Measurements from ENCODE around the gene CRYL1.
A peak's percentile ranks its signal among the peaks of the same experiment; 100 is the strongest.

Gene CRYL1

DNA sequence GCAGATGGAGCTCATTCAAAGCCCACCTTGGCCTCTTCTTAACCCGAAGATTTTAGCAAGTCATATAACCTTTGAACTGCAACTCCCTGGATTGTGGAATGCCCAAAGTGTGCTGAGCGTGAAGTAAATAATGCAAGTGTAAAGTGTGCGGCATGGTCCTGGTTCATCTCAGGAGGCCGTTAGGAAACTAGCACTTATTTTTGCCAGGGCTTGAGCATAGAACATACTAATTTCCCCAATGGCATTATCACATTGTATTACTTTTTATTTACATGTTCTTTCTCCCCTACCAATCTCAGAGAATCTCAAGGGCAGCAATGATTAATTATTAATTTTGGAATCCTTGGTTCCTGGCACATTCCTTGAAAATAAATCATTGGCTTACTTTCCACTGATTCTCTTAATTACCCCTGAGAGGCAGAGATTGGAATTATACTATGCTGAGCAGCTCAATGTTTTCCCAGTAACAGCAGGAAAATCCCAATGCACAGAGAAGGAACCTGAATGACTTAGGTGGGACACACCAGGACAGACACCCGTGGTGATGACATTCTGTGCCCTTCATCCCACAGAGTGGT is 164.7 kb downstream of the CRYL1 start:
- DNase-seq, result no peak

DNA sequence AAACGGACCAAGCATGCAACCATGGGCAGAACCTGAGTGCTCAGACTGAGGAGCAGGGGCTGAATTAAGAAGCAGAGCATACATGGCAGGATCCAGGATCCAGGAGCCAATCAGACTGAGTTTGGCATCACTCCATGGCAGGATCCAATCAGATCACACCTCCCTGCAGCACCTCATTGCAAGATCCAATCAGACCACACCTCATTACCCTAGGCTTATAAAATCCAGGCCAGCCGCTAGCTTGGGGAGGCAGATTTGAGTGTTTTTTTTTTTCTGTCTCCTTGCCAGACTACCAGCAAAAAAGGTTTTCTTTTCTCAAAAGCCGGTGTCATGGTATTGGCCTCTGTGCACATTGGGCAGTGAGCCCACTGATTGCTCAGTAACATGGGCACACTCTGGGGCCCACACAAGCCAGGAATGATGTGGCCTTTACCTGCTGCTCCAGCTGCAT is 165.6 kb downstream of the CRYL1 start:
- no peak for DNase-seq

DNA sequence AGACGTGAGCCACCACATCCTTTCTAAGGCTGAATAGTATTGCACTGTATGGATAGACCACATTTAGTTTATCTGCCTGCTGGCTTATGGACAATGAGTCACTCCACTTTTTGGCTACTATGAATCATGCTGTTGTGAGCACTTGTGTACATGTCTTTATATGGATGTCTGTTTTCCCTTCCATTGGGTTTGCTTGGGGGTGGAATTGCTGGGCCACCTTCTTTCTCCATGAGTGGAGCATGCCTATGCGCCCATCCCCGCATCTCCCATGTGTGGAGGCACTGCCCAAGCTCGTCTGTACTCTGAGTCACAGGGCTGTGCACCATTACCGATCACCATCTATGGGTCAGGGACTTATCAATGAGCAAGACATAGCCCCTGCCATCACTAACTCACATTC is 166.3 kb downstream of the CRYL1 start:
- peak; percentile 70 for DNase-seq

DNA sequence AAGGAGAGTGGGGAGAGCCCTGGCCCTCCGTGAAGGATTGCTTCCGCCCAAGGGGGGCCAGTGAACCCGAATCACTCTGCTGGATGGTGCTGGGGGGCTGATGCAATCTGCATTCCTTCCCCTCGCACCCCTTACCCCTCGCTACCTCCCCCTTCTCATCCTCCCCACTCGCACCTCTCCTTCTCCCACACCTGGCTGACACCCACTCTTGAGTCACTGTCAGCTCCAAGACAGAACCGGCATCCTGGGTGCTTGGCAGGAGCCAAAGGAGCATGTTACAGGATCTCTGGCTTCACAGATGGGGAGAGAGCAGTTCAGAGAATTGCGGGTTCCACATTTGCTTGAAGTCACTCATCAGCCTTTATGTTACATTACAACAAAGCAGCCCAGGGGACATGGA is 167.6 kb downstream of the CRYL1 start:
- no peak for DNase-seq

DNA sequence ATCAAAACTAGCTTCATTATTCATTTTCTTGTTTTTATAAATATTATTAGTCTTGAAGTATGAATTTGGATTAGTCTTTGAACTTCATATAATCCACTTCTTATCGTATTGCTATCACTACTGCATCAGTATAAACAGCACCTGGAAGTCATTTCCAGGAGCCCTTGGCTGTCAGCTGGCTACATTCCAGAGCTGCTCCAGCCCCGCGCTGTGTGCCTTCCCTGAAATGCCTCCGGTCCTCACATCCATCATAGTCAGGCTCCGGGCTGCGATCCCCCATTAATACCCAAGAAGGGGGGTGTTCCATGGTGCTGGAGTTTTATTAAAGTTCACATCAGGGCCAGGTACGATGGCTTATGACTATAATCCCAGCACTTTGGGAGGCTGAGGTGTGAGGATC is 169.2 kb downstream of the CRYL1 start:
- DNase-seq, result no peak

DNA sequence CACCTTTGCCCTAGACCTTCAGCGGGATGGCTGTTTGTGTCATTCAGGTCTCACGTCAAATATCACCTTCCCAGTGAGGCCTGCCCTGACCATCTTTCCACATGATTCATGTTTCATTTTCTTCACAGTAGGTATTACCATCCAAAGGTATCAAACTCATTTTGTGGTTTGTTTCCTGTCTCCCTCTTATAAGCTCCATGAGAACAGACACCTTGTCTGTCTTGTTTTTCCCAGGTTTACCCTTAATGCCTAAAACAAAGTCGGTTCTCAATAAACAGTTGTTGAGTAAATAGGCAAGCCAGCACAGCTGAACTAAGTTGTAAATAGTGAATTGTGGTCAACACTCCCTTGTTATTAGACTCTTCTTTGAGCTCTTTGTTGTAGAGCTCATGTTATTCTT is 170.9 kb downstream of the CRYL1 start:
- no peak for DNase-seq

DNA sequence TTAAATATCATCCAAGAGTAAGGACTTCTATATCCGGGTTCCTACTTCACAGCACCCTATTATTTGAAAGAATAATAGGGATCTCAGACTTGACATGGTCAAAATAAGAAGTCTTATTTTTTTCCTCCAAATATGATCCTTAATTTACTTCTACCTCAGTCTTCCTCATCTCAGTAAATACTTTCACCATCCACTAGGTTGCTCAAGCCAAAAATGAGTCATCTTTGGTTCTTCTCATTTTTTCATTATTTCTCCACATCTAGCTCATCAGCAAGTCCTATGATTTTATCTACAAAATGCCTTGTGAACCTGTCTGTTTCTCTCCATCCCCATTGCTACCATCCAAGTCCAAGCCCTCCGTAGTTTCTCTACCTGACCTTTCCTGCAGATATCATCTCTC is 171.7 kb downstream of the CRYL1 start:
- DNase-seq, result peak; percentile 32
